Measurements from ENCODE around the gene RALGDS. TPM values are rescaled to one million over a fixed set of nuclear protein-coding genes. Genes with fewer than 3 reads are reported as not detected.

RALGDS gene
- total and polyA plus RNA-seq, 9 donors: 26.2 to 139 (median 48.8) TPM

GRCh38 chr9:133154097-133154989 is 33.3 kb upstream of the RALGDS start:
- TF ChIP-seq EP300 (IDR thresholded peaks at IDR 0.05) (no peak), POLR2A (IDR thresholded peaks at IDR 0.05) (no peak), CTCF (IDR thresholded peaks at IDR 0.05) (no peak)
- Histone ChIP-seq H3K4me3 (no peak overlapping the region), H3K27ac (no peak overlapping the region), H3K36me3 (no peaks in the 10 kb centered on the region), H3K9me3 (no peaks in the 10 kb centered on the region), H3K27me3 (no peaks in the 10 kb centered on the region), H3K4me1 (ENCODE audit: insufficient read depth) (peaks cover 4% of the 10 kb centered on the region)
- intact Hi-C loops (cut with DNase I): no loop called here
- WGBS, 3 donors: 81 to 88% (median 88%) methylated on average over 12 to 13 of the region's 13 CpGs
- peak in 2 of 5 donors; percentile 16 to 25 for DNase-seq

GRCh38 chr9:133153227-133154096 is 32.4 kb upstream of the RALGDS start:
- Histone ChIP-seq H3K36me3 (no peaks in the 10 kb centered on the region), H3K4me1 (ENCODE audit: insufficient read depth) (peaks cover 4% of the 10 kb centered on the region), H3K4me3 (no peak overlapping the region), H3K27ac (no peak overlapping the region), H3K27me3 (no peaks in the 10 kb centered on the region), H3K9me3 (no peaks in the 10 kb centered on the region)
- DNase-seq: no peak
- TF ChIP-seq CTCF (IDR thresholded peaks at IDR 0.05) (no peak), POLR2A (IDR thresholded peaks at IDR 0.05) (no peak), EP300 (IDR thresholded peaks at IDR 0.05) (no peak)
- WGBS, 3 donors: 58 to 60% (median 59%) methylated on average over 32 to 36 of the region's 36 CpGs
- intact Hi-C loops (cut with DNase I): no loop called here

- no peaks in the 10 kb centered on the region for H3K9me3 ChIP-seq
- peaks cover 6% of the 10 kb centered on the region for H3K4me1 ChIP-seq (ENCODE audit: insufficient read depth)
- H3K27ac ChIP-seq: peak overlapping the region in 1 of 2 donors; percentile 42
- WGBS, 3 donors: 62 to 68% (median 64%) methylated on average over 14 of the region's 14 CpGs
- TF ChIP-seq CTCF (IDR thresholded peaks at IDR 0.05): no peak
- no peak for TF ChIP-seq EP300 (IDR thresholded peaks at IDR 0.05)
- TF ChIP-seq POLR2A (IDR thresholded peaks at IDR 0.05): no peak
- no peak overlapping the region for H3K4me3 ChIP-seq
- no peaks in the 10 kb centered on the region for H3K36me3 ChIP-seq
- intact Hi-C loops (cut with DNase I): no loop called here
- H3K27me3 ChIP-seq: no peaks in the 10 kb centered on the region
- no peak for DNase-seq
These were observed 30.8 kb upstream of the RALGDS start for GRCh38 chr9:133151601-133152525.

- 84 to 94% (median 93%) methylated on average over 6 of the region's 6 CpGs for WGBS, 3 donors
- TF ChIP-seq EP300 (IDR thresholded peaks at IDR 0.05) (no peak), CTCF (IDR thresholded peaks at IDR 0.05) (no peak), POLR2A (IDR thresholded peaks at IDR 0.05) (no peak)
- Histone ChIP-seq H3K4me3 (no peak overlapping the region), H3K9me3 (no peaks in the 10 kb centered on the region), H3K27ac (no peak overlapping the region), H3K27me3 (no peaks in the 10 kb centered on the region), H3K36me3 (no peaks in the 10 kb centered on the region), H3K4me1 (ENCODE audit: insufficient read depth) (peaks cover 6% of the 10 kb centered on the region)
- intact Hi-C loops (cut with DNase I): no loop called here
- DNase-seq: no peak
These were observed 30.0 kb upstream of the RALGDS start for GRCh38 chr9:133151041-133151440.
